ENCODE results near the gene TINAGL1.
A peak's percentile ranks its signal among the peaks of the same experiment; 100 is the strongest.
"Not testable (repeated sequence)": the region's sequence is repeated elsewhere in the genome, so short reads cannot be mapped to it uniquely, and the experiment has no call there.

Gene TINAGL1

GRCh38 chr1:31583995-31584868, 7.9 kb downstream of the TINAGL1 start:
- DNase-seq, result no peak

- DNase-seq, result no peak
These were observed 8.8 kb downstream of the TINAGL1 start for GRCh38 chr1:31584869-31585735.

GRCh38 chr1:31585736-31586365, 9.5 kb downstream of the TINAGL1 start:
- no peak for DNase-seq

GRCh38 chr1:31586376-31587327, 10.3 kb downstream of the TINAGL1 start:
- no peak for DNase-seq

- DNase-seq, result not testable (repeated sequence)
These were observed 11.0 kb downstream of the TINAGL1 start for GRCh38 chr1:31587328-31587699.

GRCh38 chr1:31587720-31588423, 11.6 kb downstream of the TINAGL1 start:
- DNase-seq, result peak; percentile 33

GRCh38 chr1:31588751-31589515, 12.6 kb downstream of the TINAGL1 start:
- DNase-seq, result no peak

- DNase-seq, result no peak
These were observed 15.2 kb downstream of the TINAGL1 start for GRCh38 chr1:31591425-31592093.

- DNase-seq, result no peak
These were observed 15.8 kb downstream of the TINAGL1 start for GRCh38 chr1:31592132-31592531.

GRCh38 chr1:31593136-31593665, 16.9 kb downstream of the TINAGL1 start:
- no peak for DNase-seq

- DNase-seq, result peak; percentile 66
These were observed 17.7 kb downstream of the TINAGL1 start for GRCh38 chr1:31593770-31594632.

- no peak for DNase-seq
These were observed 19.8 kb downstream of the TINAGL1 start for GRCh38 chr1:31595836-31596736.

GRCh38 chr1:31596737-31597097, 20.4 kb downstream of the TINAGL1 start:
- no peak for DNase-seq

GRCh38 chr1:31598980-31599379, 22.7 kb downstream of the TINAGL1 start:
- no peak for DNase-seq

GRCh38 chr1:31600641-31601040, 24.3 kb downstream of the TINAGL1 start:
- no peak for DNase-seq

GRCh38 chr1:31602081-31602480, 25.8 kb downstream of the TINAGL1 start:
- no peak for DNase-seq

- DNase-seq, result no peak
These were observed 29.7 kb downstream of the TINAGL1 start for GRCh38 chr1:31605908-31606427.

- DNase-seq, result no peak
These were observed 31.0 kb downstream of the TINAGL1 start for GRCh38 chr1:31607360-31607759.
